HG03025 (cell line): ENCODE results near the gene ATP6V1C2.

ENCODE experiments used
- ATAC-seq: cut with Tn5 transposase; IDR thresholded peaks from one replicate; pipeline ENCODE4 v1.9.1; 2021; ENCODE audit warnings: mild to moderate bottlenecking, moderate library complexity; ENCODE audit not compliant: unreplicated experiment, low FRiP score

Gene ATP6V1C2, protein sequence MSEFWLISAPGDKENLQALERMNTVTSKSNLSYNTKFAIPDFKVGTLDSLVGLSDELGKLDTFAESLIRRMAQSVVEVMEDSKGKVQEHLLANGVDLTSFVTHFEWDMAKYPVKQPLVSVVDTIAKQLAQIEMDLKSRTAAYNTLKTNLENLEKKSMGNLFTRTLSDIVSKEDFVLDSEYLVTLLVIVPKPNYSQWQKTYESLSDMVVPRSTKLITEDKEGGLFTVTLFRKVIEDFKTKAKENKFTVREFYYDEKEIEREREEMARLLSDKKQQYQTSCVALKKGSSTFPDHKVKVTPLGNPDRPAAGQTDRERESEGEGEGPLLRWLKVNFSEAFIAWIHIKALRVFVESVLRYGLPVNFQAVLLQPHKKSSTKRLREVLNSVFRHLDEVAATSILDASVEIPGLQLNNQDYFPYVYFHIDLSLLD

DNA sequence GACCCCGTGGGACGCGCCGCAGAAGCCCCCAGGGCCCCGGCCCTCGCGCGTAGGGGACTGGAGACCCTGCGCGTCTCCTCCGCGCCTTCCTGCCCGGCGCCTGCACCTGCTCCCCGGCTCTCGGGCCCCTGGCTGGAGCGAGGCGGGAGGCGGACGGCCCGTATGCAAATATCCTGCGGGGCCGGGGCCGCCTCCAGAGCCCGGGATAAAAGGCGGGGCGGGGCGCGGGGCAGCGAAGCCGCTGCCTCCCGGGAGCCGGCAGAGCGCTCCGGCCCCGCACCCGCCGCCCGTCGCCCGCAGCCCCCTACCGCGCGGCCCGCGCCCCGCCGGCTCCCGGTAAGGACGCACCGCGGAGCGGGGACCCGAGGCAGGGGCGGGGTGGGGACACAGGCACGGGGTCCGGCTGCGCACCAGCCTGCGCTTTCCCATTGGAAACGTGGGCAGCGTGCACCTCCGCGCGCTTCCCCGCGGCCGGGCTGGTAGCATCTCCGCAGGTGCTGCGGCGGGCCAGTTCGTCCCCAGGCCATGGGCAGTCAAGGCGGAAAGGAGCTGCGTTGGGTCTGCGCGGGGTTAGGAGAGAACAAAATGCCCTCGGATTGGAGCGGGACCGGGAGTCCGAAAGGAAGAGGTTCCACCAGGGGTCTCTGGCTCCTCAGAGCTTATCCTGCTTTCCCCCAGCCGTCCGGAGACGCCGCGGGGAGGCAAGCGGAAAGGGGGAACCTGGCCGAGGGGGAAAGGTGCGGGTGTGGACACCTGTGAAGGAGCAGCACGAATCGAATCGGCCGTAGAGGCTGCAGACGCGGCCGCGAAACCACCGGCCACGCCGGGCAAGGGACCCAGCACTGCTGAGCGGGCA is at the start of gene ATP6V1C2:
Gene ATP6V1C2 (plus strand): TSS at position 235 of the 856 bp plus-strand sequence. CDS start 1,220 bp downstream, outside the sequence.
- peak; percentile 84 for ATAC-seq

DNA sequence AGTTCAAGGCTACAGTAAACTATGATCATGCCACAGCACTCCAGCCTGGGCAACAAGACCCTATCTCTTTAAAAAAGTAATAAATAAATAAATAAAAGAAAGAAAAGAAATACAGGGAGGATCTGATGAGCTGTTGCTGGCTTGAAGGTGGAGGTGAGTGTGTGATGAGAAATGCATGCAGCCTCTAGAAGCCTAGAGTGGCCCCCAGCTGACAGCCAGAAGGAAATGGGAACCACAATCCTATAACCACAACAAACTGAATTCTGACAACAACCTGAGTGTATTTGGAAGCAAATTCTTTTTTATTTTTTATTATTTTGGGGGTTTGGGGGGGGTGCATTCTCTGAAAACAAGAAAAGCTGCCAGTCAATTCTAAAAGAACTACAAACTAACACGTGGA is 46.3 kb upstream of the ATP6V1C2 start:
- ATAC-seq, result no peak

DNA sequence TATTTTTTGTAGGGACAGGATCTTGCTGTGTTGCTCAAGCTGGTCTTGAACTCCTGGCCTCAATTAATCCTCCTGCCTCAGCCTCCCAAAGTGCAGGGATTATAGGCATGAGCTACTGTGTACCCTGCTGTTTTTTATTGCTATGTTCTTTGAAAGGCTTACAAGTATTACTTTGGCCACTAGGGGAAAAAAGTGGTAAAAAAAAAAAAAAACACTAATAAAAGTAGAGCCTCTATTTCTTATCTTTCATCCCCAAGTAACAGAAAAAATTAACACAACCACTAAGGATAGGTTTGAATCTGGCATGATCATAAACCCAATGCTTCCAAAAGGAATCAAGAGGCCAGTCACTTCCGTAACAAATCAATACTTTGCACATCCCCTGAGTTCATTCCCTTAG is 43.2 kb upstream of the ATP6V1C2 start:
- no peak for ATAC-seq

DNA sequence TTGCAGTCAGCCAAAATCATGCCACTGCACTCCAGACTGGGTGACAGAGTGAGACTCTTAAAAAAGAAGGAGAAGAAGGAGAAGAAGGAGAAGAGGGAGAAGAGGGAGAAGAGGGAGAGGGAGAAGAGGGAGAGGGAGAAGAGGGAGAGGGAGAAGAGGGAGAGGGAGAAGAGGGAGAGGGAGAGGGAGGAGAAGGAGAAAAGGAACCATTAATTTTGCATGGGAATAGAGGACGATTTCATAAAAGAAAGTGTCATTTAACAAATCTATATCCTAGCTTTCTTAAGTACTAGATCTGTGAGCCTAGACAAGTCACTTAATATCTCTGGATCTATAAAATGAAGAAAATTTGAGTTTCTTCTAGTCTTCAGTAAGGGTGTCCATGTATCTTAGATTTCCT is 41.2 kb upstream of the ATP6V1C2 start:
- no peak for ATAC-seq

DNA sequence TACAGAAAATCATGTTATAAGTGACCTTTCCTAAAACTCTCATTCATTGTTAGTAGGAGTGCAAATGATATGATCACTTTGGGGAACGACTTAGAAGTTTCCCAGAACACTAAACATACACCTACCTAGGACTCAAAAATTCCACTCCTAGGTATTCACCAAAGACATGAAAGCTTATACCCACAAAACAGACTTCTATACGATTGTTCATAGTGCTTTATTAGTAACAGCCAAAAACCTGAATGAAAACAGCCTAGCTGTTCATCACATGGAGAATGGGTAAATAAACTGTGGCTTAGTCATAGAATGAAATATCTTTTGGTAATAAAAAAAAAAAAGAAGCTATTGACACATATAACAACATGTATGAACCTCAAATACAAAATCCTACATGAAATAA is 40.5 kb upstream of the ATP6V1C2 start:
- ATAC-seq, result no peak

DNA sequence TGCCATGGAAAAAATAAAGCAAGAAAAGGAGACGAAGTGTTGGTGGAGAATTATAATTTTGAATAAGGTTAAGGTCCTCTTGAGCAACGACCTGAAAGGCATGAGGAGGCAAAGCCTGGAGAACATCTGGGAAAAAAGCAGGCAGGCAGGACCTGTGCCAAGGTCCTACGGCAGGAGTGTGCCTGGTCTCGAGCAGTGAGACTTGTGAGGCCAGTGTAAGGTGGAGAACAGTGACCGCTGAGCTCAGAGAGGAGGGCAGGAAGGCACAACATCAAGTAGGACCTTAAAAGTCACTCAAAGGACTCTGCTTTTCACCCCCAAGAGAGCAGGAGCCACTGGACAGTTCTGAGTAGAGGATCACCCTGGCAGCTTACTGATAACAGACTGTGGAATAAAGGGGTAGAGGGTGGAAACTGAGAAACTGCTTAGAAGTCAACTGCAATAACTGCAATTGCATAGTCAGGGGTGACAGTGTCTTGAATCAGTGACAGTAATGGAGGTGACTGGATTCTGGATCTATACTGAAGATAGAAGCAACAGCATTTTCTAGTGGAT is 35.2 kb upstream of the ATP6V1C2 start:
- no peak for ATAC-seq

DNA sequence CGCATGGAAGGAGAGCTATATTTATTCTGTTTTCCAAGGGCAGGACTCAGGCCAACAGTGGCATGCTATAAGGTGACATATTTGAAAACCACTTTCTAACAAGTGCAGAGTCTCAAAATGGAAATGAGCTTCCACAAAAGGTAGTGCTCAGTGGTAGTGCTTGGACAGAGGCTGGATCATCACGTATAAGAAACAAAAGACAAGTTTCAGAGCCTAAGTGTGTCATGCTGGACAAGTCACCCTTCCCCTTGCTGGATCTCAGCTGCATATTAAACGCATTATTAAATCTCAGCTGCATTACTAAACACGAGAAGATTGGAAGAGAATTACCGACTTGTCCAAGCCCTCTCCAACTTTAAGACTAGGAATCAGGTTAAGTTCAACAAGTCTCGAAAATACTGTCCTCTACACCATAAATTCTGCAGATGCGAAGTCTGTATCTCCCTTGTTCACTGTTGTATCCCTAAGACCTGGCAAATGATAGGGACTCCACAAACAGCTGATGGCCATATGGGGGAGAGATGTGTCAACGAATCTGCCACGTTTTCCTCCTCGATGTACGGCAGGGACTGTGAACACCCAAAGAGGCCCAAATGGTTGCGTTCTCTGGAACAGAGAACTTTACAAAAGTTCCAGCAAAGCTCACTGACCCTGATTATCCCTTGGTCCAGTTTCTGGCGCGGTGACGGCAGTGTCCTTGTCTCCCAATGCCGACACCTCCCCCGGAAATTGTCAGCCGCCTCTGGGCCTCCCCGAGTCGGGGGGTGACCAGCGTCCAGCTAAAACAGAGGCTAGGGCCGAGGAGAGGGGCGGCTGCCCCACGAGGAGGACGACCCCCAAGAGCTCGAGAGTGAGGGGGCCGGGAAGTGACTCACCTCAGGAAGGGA is 32.3 kb upstream of the ATP6V1C2 start:
- no peak for ATAC-seq

DNA sequence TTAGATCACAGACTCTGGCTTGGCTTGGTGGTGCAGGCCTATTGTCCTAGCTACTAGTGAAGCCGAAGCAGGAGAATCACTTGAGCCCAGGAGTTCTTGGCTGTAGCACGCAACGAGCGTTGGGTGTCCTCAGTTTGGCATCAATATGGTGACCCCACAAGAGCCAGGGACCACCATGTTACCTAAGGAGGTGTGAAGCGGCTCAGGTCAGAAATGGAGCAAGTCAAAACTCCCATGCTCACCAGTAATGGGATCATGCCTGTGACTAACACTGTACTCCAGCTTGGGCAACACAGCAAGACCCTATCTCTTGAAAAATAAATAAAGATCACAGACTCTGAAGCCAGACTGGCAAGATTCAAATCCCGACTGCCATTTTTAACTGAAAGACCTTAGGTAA is 29.9 kb upstream of the ATP6V1C2 start:
- no peak for ATAC-seq

DNA sequence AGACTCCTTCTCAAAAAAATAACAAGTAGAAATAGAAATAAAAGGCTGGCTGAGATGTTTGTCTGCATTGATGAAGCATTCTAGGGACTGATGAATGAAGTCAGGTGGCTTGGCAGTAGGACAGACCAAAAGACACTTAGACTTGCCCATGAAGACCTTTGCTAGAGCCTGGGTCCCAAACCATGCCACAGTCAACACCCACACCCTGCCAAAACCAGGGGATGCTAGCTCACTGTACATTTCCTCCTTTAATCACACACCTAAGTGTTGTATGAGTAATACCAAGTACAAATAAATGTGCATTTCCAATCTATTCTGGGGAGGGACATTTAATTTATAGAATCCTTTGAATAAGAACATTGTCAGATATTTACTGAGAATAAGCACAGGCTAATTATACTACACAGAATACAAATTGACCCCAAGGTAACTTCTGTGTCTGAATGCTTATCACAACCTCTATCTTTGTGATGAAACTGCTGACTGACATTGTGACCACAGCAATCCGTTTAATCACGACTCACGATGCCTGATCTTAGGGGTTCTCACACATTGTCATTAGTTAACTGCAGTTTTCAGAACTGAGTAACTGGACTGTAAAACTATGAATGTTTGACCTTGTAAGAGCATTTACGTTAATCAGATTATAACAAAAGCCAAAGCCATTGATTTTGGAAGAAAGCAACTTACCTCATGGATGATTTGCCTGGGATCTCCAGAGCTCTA is 21.2 kb upstream of the ATP6V1C2 start:
- ATAC-seq, result no peak

DNA sequence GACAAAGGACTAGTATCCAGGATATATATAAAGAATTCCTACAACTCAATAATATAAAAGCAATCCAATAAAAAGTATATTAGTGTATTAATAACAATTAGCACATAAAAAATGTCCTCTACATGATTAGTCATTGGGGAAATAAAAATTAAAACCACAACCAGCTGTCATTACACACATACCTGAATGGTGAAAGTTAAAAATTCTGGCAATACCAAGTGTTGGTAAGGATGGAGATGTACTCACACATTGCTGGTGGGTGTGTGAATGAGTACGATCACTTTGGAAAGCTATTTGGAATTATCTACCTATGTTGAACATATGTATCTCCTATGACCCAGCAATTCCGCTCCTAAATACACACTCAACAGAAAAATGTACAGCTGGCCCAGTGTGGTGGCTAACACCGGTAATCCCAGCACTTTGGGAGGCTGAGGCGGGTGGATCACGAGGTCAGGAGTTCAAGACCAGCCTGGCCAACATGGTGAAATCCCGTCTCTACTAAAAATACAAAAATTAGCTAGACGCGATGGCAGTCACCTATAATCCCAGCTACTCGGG is 17.3 kb upstream of the ATP6V1C2 start:
- ATAC-seq, result no peak

DNA sequence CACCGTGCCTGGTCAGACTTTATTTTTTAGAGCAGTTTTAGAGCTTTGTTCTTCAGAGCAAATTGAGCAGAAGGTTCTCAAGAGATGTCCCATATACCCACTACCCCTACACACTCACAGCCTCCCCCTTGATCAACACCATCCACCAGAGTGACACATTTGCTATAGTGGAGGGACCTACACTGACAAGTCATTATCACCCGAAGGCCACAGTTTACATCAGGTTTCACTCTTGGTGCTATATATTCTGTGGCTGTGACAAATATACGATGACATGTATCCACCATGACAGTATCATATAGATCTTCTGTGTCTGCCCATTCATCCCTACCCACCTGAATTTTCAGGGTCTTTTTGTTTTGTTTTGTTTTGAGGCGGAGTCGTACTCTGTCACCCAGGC is 15.4 kb upstream of the ATP6V1C2 start:
- no peak for ATAC-seq

DNA sequence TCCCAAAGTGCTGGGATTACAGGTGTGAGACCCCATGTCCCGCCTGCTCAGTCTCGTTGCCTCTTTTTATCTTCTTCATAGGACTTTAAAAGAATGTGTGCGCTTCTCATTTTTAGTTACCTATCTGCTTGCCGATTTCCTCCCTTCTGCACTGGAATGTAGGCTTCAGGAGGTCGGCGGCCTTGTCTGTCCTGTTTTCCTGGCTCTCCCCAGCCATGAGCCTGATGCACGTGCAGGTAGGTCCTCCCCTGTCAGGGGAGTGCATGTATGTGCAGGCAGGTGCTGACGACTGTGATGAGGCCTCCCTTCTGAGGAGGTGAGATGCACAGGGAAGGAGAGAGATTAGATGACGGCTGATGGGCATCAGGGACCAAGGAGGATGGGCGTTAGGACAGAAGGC is 13.6 kb upstream of the ATP6V1C2 start:
- ATAC-seq, result no peak

DNA sequence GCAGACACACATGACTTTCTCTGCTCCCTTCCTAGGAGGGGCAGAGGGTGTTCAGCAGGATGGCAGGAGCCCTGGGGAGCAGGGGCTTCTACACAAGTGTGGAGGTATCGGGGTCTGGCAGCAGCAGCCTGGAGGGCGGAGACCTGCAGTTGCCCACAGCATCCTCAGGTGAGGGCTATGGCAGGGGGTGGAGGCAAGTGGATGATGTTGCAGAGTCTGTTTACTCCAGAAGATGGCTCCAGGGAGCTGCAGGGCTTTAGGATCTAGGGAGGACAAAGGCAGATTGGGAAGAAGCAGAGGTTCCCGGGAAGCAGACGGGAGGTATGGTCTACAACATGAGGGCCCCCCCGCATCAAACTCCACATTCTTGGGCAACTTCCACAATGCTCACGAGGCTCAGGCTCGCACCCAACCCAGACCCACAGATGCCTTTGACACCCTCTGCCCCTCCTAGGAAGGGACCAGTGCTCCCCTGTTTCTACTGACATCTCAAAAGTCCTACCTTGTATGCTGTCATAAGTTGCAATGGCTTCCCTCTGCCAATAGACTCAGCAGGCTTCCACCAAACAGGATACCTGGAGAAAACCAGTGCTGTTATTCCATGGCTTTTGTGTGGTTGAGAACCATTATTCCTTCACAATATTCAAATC is 12.0 kb upstream of the ATP6V1C2 start:
- no peak for ATAC-seq

DNA sequence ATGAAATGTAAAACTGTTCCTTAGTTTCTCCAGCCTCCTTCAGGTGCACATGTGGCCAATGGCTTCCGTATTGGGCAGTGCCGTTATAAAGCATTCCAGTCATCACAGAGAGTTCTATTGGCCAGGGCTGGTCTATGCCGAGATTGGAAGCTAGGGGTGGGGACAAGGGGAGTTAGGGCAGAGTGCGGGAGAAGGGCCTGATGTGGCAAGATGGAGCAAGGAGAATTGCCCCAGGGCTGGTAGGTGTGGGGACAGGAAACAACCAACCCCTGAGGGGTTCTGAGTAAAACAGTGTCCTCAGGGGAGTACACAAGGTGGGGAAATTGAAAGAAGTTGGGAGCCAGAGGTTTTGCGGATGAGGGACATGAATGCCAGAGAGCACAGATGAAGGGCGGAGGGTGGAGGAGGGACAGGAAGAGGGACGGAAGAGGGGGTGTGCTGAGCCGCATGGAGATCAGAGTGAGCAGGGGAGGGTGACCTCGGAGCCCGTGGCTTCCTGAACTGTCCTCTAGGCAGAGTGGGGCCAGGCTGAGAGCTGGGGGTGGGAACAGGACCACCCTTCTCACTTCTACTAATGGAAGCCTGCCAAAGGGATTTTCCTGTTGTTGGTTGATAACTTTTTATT is 9.1 kb upstream of the ATP6V1C2 start:
- ATAC-seq, result no peak

DNA sequence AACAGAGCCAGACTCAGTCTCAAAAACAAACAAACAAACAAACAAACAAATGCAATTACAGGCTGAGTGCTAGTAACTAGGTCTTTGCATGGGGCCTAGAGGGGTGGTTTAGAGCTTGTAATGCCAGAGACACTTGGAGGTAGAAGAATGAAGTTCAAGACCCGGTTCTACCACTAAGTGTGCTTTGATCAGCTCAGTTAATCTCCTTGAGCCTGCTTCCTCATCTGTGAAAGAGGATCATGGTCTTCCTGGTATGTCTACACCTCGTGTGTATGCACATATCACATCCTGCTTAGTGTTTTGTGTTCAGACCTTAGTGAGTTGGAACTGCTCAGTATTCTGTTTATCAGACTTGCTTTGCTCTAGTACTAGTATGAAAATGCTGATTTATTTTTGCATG is 4.8 kb upstream of the ATP6V1C2 start:
- ATAC-seq, result no peak

DNA sequence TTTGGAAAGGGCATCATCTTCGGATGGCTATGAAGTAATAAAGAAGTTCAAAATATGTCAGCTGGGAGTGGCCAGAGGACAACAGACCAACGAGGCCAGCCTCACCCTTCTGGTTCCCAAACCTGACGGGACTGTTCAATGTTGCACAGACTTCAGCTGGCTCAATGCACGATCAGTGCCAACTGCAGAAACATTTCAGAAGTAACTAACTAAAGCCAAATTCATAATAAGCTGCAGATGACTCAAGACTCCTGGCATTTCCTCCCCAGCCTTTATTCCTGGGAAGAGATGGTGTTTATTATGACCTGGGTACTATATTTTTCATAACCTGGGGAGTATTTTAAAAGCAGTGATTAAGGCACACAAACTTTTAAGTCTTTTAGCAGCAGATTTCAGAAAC is 3.8 kb upstream of the ATP6V1C2 start:
- no peak for ATAC-seq

DNA sequence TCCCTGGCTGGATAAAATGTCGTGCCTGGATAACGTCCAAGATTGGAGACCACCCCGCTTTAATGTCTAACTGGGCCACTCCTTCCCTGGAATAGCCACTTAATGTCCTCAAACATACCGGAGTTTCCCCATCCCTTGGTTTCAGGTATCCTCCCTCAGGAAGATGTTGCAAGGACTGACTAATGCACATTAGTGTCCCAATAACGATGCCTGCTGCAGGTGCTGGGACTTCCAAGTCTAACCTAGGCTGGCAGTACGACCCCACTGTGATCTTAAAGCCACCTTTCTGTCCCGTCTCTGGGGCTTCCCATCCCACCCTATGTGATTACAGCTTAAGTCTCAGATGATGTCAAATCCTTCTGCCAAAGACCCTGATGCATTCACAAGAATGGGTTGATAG is 1.1 kb upstream of the ATP6V1C2 start:
- no peak for ATAC-seq

DNA sequence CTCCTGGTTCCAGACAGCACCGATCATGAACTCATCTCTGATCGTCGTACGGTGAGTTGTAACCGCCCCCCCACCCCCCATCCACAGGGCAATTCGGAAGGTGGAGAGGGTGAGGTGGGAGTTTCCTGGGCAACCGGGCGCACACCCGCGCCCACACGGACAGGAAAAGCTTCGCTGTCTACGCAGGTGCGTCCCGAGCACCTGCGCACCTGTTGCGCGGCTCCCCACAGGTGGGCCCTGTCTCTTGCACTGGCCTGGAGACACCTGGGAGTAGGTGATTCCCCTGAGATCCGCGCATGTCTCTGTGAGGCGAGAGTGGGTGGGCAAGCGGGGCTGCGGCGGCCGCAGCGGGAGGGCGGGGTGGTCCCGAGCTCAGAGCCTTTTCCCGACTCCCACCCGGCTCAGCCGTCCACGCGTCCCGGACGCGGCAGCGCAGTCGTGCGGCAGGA is 459 bp upstream of the ATP6V1C2 start:
- ATAC-seq, result no peak
